ENCODE measurements around the gene ANKRD12.
"Not testable (repeated sequence)": the region's sequence is repeated elsewhere in the genome, so short reads cannot be mapped to it uniquely, and the experiment has no call there.

ANKRD12 gene

GRCh38 chr18:9147440-9148202 lies 11.0 kb downstream of the ANKRD12 start:
- peak; percentile 31 for DNase-seq

- no peak for DNase-seq
These were observed 11.6 kb downstream of the ANKRD12 start for GRCh38 chr18:9148203-9148552.

GRCh38 chr18:9150121-9150520 lies 13.5 kb downstream of the ANKRD12 start:
- no peak for DNase-seq

GRCh38 chr18:9153256-9153655 lies 16.7 kb downstream of the ANKRD12 start:
- DNase-seq: no peak

GRCh38 chr18:9156604-9157249 lies 20.1 kb downstream of the ANKRD12 start:
- DNase-seq: no peak

GRCh38 chr18:9157806-9158205 lies 21.2 kb downstream of the ANKRD12 start:
- DNase-seq: no peak

GRCh38 chr18:9160014-9160413 lies 23.4 kb downstream of the ANKRD12 start:
- DNase-seq: no peak

- DNase-seq: not testable (repeated sequence)
These were observed 26.1 kb downstream of the ANKRD12 start for GRCh38 chr18:9162663-9163062.

GRCh38 chr18:9164149-9164548 lies 27.6 kb downstream of the ANKRD12 start:
- DNase-seq: not testable (repeated sequence)

GRCh38 chr18:9165883-9166282 lies 29.3 kb downstream of the ANKRD12 start:
- not testable (repeated sequence) for DNase-seq

- DNase-seq: not testable (repeated sequence)
These were observed 32.9 kb downstream of the ANKRD12 start for GRCh38 chr18:9169515-9169914.

GRCh38 chr18:9171919-9172318 lies 35.3 kb downstream of the ANKRD12 start:
- DNase-seq: not testable (repeated sequence)

GRCh38 chr18:9172506-9173127 lies 36.0 kb downstream of the ANKRD12 start:
- no peak for DNase-seq

- no peak for DNase-seq
These were observed 37.2 kb downstream of the ANKRD12 start for GRCh38 chr18:9173770-9174233.

- DNase-seq: no peak
These were observed 37.7 kb downstream of the ANKRD12 start for GRCh38 chr18:9174302-9174701.

- DNase-seq: no peak
These were observed 38.5 kb downstream of the ANKRD12 start for GRCh38 chr18:9175115-9175514.

- no peak for DNase-seq
These were observed 40.5 kb downstream of the ANKRD12 start for GRCh38 chr18:9177031-9177430.

GRCh38 chr18:9177466-9177865 lies 40.9 kb downstream of the ANKRD12 start:
- no peak for DNase-seq

GRCh38 chr18:9178557-9178956 lies 42.0 kb downstream of the ANKRD12 start:
- DNase-seq: no peak

- no peak for DNase-seq
These were observed 44.7 kb downstream of the ANKRD12 start for GRCh38 chr18:9181275-9181674.

- DNase-seq: no peak
These were observed 46.3 kb downstream of the ANKRD12 start for GRCh38 chr18:9182852-9183399.

GRCh38 chr18:9184998-9185613 lies 48.5 kb downstream of the ANKRD12 start:
- DNase-seq: no peak

Measured in DMS 273 treated with DMSO at 0.1 percent for 48 hours (cell line).